Endometrial microvascular endothelial cells (primary cell): Measurements from ENCODE around the gene SLC25A44. TPM values are rescaled to one million over a fixed set of nuclear protein-coding genes. Genes with fewer than 3 reads are reported as not detected.

Source experiments
- in situ Hi-C: cut with HindIII; loops from 2 replicates; pipeline ENCODE4 v1.10.0; 2017; ENCODE audit warnings: low sequenced_read_pairs, low pct_unique_long_range_greater_than_20kb; ENCODE audit errors: inconsistent ontology term
- total RNA-seq: library from RNA; depleted of rRNA; stranded (reverse); fragments of >200 nt; gene quantifications from one replicate; pipeline ENCODE4 v1.2.3, GENCODE V29; 2015; ENCODE audit errors: inconsistent ontology term

Gene SLC25A44, protein sequence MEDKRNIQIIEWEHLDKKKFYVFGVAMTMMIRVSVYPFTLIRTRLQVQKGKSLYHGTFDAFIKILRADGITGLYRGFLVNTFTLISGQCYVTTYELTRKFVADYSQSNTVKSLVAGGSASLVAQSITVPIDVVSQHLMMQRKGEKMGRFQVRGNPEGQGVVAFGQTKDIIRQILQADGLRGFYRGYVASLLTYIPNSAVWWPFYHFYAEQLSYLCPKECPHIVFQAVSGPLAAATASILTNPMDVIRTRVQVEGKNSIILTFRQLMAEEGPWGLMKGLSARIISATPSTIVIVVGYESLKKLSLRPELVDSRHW
- 22.6 TPM for total RNA-seq

DNA sequence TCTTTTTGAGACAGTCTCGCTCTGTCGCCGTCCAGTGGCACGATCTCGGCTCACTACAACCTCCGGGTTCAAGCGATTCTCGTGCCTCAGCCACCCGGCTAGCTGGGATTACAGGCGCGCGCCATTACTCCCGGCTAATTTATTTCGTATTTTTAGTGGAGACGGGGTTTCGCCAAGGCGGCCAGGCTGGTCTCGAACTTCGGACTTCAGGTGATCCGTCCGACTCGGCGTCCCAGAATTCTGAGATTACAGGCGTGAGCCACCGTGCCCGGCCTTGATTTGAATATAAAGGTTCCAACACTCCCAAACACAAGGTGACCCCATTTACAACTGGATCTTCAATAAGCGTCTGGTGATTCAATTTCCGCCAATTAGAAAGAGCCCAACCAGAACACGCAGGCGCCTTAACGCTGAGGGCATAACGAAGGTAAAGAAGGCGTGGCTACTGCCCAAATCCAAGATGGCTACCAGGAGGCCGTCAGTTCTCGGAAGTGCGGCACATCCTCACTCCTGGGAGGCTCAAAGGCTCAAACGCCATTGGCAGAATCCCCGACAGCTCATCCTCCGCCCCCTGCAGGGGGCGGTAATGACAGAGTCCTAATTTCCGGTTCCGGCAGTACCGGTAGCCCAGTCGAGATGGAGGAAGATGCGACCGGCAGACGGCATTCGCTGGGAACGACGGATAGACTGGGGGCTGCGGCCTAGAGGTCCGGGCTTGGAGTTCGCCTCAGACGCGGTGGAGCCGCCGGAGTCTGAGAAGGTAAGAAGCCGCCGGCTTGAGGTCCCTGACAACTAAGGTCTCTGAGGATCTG, at the start of gene SLC25A44:
Gene SLC25A44, plus strand, starts transcription at position 617 of the 812 bp plus-strand sequence. CDS start 5,744 bp downstream, outside the sequence.
- in situ Hi-C loops: no loop called here

DNA sequence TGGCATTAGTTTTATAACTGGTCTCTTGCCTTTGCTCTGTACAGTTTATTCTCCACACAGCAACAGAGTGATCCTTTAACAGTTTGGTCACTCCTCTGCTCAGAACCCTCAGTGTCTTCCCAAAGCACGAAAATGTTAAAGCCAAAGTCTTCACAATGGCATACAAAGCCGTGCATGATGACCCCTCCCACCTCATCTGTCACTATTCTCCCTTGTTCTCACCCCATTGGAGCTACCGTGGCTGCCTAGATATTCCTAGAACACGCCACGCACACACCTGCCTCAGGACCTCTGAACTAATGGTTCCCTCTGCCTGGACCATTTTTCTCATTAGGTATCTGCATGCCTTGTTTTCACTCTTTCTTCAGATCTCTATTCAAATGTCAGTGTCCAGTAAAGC, 49.2 kb upstream of the SLC25A44 start:
- in situ Hi-C loops: no loop called here

DNA sequence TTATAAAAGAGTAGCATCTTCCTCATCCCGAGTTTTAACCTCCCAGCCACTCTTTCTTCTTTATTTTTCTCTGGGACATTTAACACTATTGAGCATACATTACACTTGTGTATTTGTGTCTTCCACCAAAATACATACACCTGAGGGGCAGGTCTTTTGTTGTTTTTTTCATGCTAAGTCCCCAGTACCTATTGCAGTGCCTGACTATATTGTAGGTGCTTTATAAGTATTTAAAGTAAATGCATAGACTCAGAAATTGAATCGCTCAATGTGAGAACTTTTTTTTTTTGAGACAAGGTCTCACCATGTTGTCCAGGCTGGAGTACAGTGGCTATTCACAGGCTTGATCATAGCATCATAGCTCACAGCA, 48.3 kb upstream of the SLC25A44 start:
- in situ Hi-C loops: no loop called here

- in situ Hi-C loops: no loop called here
These were observed 47.7 kb upstream of the SLC25A44 start for GRCh38 chr1:156146020-156146768.

- in situ Hi-C loops: no loop called here
These were observed 47.0 kb upstream of the SLC25A44 start for GRCh38 chr1:156146769-156147405.

- in situ Hi-C loops: no loop called here
These were observed 45.7 kb upstream of the SLC25A44 start for GRCh38 chr1:156148216-156148615.

GRCh38 chr1:156149374-156150332, 44.3 kb upstream of the SLC25A44 start:
- in situ Hi-C loops: no loop called here

DNA sequence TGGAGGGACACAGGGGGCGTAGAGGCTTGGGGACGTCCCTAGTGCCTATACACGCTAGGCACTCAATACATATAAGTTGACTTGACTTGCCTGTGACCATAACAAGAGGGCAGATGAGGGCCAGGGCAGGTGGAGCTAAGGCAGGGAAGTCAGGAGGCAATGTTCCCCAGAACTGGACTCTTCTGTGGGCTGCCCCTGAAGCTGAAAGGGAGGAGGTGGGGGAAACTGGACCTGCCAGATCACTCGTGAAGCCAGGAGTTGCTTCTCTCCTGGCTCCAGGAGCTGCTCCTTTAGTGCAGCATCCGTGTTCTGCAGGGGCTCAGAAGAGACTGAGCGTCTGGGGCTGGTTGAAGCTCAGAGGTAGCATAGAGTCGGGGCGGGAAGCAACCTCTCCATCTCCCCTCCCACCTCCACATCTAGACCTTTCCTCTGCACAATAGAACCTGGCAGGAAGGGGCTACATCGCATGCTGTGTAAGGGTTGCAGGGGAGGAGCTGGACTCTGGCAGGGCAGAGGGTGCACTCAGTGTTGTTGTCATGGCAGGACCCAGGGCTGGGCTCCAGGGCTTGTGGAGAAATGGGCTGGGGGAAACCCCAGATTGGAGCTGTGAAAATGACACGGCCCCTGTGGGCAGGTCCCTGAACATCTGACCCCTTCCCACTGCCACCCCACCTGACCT, 43.4 kb upstream of the SLC25A44 start:
- in situ Hi-C loops: no loop called here

DNA sequence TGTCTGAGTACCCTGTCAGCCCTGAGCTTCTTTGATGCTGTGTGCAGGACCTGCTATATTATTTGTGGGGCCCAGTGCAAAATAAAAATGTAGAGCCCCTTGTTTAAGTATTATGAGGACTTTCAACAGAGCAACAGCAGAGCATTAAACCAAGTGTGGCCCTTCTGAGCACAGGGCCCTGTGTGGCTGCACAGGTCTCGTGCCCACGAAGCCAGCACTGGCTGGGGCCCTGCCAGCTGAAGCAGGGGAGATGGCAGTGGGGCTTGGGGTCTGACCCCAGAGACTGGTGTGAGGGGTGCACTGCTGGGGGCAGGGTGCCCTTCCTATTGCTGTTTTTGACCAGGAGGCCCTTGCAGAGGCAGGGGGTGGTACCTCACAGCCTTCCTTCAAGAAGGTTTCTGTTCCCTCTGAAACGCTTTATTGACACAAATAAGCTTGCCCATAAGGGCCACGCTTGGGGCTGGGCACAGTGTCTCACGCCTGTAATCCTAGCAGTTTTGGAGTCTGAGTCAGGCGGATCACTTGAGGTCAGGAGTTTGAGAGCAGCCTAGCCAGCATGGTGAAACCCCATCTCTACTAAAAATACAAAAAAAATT, 42.7 kb upstream of the SLC25A44 start:
- in situ Hi-C loops: no loop called here

DNA sequence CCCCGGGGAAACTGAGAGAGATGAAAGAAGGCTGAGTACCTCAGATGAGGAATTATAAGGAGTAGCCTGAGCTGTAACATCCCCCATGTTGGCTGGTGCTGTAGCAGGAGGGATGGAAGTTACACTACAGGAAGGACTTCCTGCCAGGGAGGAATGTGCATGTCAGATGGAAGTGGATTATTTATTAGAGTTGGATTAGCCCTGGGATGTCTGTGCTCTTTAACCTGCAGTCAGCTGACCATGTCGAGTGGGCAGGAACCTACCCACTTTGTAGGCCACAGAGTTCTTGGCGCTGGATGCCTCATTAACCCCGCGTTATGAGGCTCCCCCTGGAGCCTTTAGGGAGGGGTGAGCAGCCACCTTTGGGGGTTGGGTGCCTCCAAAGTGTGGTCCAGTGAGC, 41.3 kb upstream of the SLC25A44 start:
- in situ Hi-C loops: no loop called here

DNA sequence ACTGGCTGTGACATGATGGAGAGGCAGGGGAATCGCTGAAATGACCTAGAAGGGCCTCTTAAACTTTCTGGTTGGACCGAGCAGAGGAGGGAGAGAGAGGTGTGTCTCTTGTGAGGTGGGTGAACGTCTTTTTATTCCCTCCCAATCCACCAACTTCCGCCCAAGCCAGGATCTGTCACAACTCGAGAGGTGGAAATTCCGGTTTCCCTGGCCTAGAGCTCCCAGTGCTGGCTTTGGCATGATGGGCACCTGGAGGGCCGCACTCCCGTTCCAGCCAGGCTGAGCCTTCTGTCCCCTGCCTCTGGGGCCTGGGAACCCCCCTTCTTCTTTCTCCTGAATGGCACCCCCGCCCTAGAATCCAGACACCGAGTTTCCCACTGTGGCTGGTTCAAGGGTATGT, 40.5 kb upstream of the SLC25A44 start, which contains the start of gene SEMA4A:
Gene SEMA4A, plus strand, starts transcription at position 224 of the 400 bp plus-strand sequence. CDS start 994 bp downstream, outside the sequence.
- in situ Hi-C loops: no loop called here

GRCh38 chr1:156154317-156154749, 39.6 kb upstream of the SLC25A44 start:
- in situ Hi-C loops: no loop called here

- in situ Hi-C loops: no loop called here
These were observed 38.0 kb upstream of the SLC25A44 start for GRCh38 chr1:156155756-156156510.

- in situ Hi-C loops: no loop called here
These were observed 36.4 kb upstream of the SLC25A44 start for GRCh38 chr1:156157506-156157905.

DNA sequence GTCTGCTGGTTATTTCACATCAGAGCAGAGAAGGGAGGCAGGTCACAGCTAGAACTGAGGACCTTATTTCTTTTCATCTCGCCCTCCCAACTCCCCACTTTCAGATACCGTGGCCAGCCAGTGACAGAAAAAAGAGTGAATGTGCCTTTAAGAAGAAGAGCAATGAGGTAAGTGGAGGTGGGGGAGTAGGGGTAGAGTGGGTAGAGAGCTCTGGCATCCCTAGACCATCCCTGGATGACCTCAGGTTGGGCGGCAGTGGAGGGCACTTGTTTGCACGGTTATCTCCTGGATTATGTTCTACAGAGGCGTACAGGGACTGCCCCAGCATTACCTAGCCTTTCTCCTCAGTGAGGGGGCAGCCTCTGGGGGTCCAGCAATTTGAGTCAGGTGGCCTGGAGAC, 35.9 kb upstream of the SLC25A44 start:
- in situ Hi-C loops: no loop called here

- in situ Hi-C loops: no loop called here
These were observed 33.7 kb upstream of the SLC25A44 start for GRCh38 chr1:156160000-156160742.
